CD8-positive, alpha-beta memory T cell (primary cell): ENCODE data around the gene ALDH9A1. TPM values are rescaled to one million over a fixed set of nuclear protein-coding genes. Genes with fewer than 3 reads are reported as not detected.
"Not testable (repeated sequence)": the region's sequence is repeated elsewhere in the genome, so short reads cannot be mapped to it uniquely, and the experiment has no call there.

Experiments used
- CTCF ChIA-PET: fragments of 350-600 bp; sonication (Branson Sonifier 250); formaldehyde crosslinking; loops from one replicate; lab custom pipeline; 2021; ENCODE audit warnings: antibody characterized with exemption; lab: Charles Lee
- POLR2A ChIA-PET: fragments of 350-600 bp; sonication (Branson Sonifier 250); formaldehyde crosslinking; loops from one replicate; lab custom pipeline; 2021; ENCODE audit warnings: antibody characterized with exemption; lab: Charles Lee
- DNase-seq, 5 donors: peaks; one replicate each; pipeline versions ENCODE4 v3.0.0 to v3.0.0-alpha.2; 2020 to 2022; ENCODE audit warnings: mixed read lengths in 1 of 5
- H3K27ac ChIP-seq: one replicate; pipeline ENCODE4 v1.7.0; 2013; ENCODE audit warnings: low read depth, mild to moderate bottlenecking, low read length, moderate library complexity
- H3K27me3 ChIP-seq: 2 replicates; pipeline ENCODE4 v1.7.0; 2013; ENCODE audit warnings: low read length, mild to moderate bottlenecking; ENCODE audit not compliant: insufficient read depth, poor library complexity, severe bottlenecking
- H3K36me3 ChIP-seq: 2 replicates; pipeline ENCODE4 v1.7.0; 2013; ENCODE audit warnings: mild to moderate bottlenecking, low read length, moderate library complexity; ENCODE audit not compliant: insufficient read depth
- H3K4me1 ChIP-seq: 2 replicates; pipeline ENCODE4 v1.7.0; 2013; ENCODE audit warnings: mild to moderate bottlenecking, low read length, moderate library complexity; ENCODE audit not compliant: insufficient read depth
- H3K4me3 ChIP-seq: 2 replicates; pipeline ENCODE4 v1.7.0; 2013; ENCODE audit warnings: mild to moderate bottlenecking, low read length
- H3K9me3 ChIP-seq: 2 replicates; pipeline ENCODE4 v1.7.0; 2013; ENCODE audit warnings: mild to moderate bottlenecking, low read length
- H3K27ac Mint-ChIP-seq, 8 donors: one replicate each; pipeline ENCODE4 v1.8.0; 2020 to 2021; ENCODE audit warnings: mixed read lengths in 8 of 8, mild to moderate bottlenecking in 6 of 8, inconsistent platforms in 3 of 8, moderate library complexity in 3 of 8
- H3K27me3 Mint-ChIP-seq, 2 donors: one replicate each; pipeline ENCODE4 v1.8.0; 2020 to 2021; ENCODE audit warnings: mixed read lengths in 2 of 2, mild to moderate bottlenecking in 1 of 2, moderate library complexity in 1 of 2
- H3K36me3 Mint-ChIP-seq, 3 donors: one replicate each; pipeline ENCODE4 v1.8.0; 2020 to 2021; ENCODE audit warnings: mixed read lengths in 3 of 3, inconsistent platforms in 1 of 3, mild to moderate bottlenecking in 1 of 3
- H3K4me1 Mint-ChIP-seq, 3 donors: one replicate each; pipeline ENCODE4 v1.8.0; 2020 to 2021; ENCODE audit warnings: mixed read lengths in 3 of 3, inconsistent platforms in 1 of 3, mild to moderate bottlenecking in 1 of 3
- H3K4me3 Mint-ChIP-seq, 7 donors: one replicate each; pipeline ENCODE4 v1.8.0; 2020 to 2021; ENCODE audit warnings: mixed read lengths in 7 of 7, mild to moderate bottlenecking in 6 of 7, moderate library complexity in 4 of 7, inconsistent platforms in 2 of 7
- H3K9me3 Mint-ChIP-seq, 5 donors: one replicate each; pipeline ENCODE4 v1.8.0; 2020 to 2022; ENCODE audit warnings: mixed read lengths in 5 of 5, mild to moderate bottlenecking in 3 of 5, moderate library complexity in 2 of 5, inconsistent platforms in 1 of 5
- polyA plus RNA-seq: library from polyadenylated mRNA; unstranded; fragments of 300-500 nt; fragmentation: Illumina TruSeq; gene quantifications from one replicate; pipeline ENCODE4 v1.2.3, GENCODE V29; 2021
- total RNA-seq, 2 experiments: library from RNA; stranded (reverse); gene quantifications; one replicate each; pipeline ENCODE4 v1.2.3, GENCODE V29; 2021

The ALDH9A1 gene
- total and polyA plus RNA-seq, 3 experiments from 2014 or later = 42.9 to 101 (median 44.4) TPM

DNA sequence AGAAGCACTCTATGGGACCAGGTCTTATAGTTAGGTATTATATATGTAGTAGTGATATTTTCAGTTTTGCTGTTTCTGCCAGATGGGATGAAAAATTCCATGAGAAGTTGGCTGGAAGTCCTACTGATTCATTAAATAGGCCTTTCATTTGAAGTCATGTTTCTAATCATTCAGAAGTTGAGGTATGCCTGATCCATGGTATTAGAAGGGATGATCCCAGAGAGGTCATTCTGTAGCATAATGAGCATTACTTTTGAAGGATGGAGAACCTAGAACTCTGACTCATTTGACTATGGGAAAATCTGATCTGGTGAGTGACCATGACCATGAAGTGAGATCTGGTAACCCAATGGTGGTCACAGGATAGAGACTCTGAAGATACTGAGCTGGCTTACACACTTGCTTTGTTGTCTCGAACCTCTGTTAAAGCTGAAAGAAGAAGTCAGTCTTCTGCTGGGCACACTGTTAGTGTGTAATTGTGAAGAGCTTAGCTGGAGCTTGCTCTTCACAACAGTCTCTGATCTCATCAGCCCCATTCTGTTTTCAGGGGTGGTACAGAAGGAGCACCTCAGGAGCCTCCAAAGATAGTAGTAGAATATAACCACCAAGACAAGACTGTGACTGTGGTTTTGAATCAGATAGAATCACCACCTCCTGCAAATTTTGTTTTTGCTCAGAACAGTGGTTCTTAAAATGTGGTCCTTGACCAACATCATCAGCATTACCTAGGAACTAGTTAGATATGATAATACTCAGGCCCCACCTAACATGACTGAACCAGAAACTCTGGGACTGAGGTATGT, 58.3 kb downstream of the ALDH9A1 start:
- no peak overlapping the region for H3K4me3 ChIP-seq
- ChIA-PET CTCF (no interaction called here), POLR2A (no interaction called here)
- no peaks in the 10 kb centered on the region for H3K27me3 ChIP-seq
- Mint-ChIP-seq H3K9me3 (no peaks in the 10 kb centered on the region), H3K27me3 (no peaks in the 10 kb centered on the region), H3K27ac (no peak overlapping the region), H3K4me1 (peaks cover 10 to 68% (median 30%) of the 10 kb centered on the region in 3 donors), H3K4me3 (no peak overlapping the region), H3K36me3 (peaks cover 0 to 41% (median 9%) of the 10 kb centered on the region in 3 donors)
- H3K9me3 ChIP-seq = no peaks in the 10 kb centered on the region
- H3K4me1 ChIP-seq = no peaks in the 10 kb centered on the region
- DNase-seq = no peak
- no peaks in the 10 kb centered on the region for H3K36me3 ChIP-seq
- no peak overlapping the region for H3K27ac ChIP-seq

DNA sequence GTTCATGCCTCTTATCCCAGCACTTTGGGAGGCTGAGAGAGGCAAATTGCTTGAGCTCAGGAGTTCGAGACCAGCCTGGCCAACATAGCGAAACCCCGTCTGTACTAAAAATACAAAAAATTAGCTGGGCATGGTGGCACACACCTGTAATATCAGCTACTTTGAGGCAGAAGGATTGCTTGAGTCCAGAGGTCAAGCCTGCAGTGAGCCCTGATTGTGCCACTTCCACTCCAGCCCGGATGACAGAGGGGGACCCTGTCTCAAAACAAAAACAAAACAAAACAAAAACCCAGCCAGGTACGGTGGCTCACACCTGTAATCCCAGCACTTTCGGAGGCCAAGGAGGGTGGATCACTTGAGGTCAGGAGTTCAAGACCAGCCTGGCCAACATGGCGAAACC, 60.2 kb downstream of the ALDH9A1 start:
- H3K4me3 Mint-ChIP-seq, CTCF ChIA-PET, DNase-seq, H3K36me3 ChIP-seq, H3K4me3 ChIP-seq, H3K27ac Mint-ChIP-seq, H3K9me3 Mint-ChIP-seq, H3K27me3 ChIP-seq, H3K4me1 ChIP-seq, H3K27me3 Mint-ChIP-seq, POLR2A ChIA-PET, H3K9me3 ChIP-seq, H3K27ac ChIP-seq: not testable (repeated sequence)
- Mint-ChIP-seq H3K4me1 (peaks cover 21 to 77% (median 38%) of the 10 kb centered on the region in 3 donors), H3K36me3 (peaks cover 0 to 40% (median 9%) of the 10 kb centered on the region in 3 donors)

DNA sequence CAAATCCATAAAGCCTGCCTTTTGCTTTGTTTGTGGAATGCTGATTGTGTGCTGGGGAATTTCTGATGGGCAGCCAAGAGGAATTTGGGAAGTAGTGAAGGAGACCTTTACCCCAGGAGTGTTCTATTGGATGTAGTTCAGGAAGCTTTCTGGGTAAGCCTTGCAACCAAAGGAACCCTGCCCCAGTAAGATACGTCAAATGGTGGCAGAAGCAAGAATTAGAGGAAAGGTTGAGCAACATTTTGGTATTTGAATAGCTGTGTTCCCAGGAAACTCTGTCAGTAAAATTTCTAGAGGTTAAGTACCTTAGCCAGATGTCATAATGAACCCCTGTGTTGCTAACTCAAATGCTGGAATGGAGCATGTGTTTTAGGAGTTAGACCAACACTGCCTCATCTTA, 60.9 kb downstream of the ALDH9A1 start:
- Mint-ChIP-seq H3K4me1 (peaks cover 21 to 74% (median 38%) of the 10 kb centered on the region in 3 donors), H3K4me3 (no peak overlapping the region), H3K9me3 (no peaks in the 10 kb centered on the region), H3K27ac (peak overlapping the region in 3 of 8 donors; percentile 14 to 54 (median 23)), H3K36me3 (peaks cover 0 to 40% (median 9%) of the 10 kb centered on the region in 3 donors), H3K27me3 (no peaks in the 10 kb centered on the region)
- Histone ChIP-seq H3K27me3 (no peaks in the 10 kb centered on the region), H3K9me3 (no peaks in the 10 kb centered on the region), H3K4me3 (no peak overlapping the region), H3K4me1 (peaks cover 5% of the 10 kb centered on the region), H3K27ac (no peak overlapping the region), H3K36me3 (no peaks in the 10 kb centered on the region)
- ChIA-PET CTCF (no interaction called here), POLR2A (no interaction called here)
- DNase-seq = no peak

DNA sequence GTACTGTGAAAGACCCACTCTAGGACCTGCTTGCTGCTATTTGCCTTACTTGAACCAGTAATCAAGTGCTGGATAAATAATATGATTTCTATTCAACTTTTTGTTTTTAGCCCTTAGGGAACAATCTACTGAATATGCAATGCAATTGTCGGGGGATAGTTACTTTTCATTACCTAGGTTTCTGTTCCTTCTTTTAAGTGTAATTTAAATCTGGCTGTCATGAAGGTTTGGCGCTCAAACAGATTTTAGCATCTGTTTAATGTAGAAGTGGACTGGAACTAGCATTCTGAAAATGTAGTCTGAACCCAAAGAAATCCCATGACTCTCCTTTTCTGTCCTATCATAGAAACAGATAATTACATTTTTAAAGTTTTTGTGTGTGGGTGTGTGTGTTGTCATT, 62.5 kb downstream of the ALDH9A1 start:
- Mint-ChIP-seq H3K27me3 (no peaks in the 10 kb centered on the region), H3K4me3 (no peak overlapping the region), H3K9me3 (no peaks in the 10 kb centered on the region), H3K36me3 (peaks cover 0 to 38% (median 9%) of the 10 kb centered on the region in 3 donors), H3K4me1 (peaks cover 19 to 60% (median 33%) of the 10 kb centered on the region in 3 donors), H3K27ac (no peak overlapping the region)
- CTCF ChIA-PET = no interaction called here
- Histone ChIP-seq H3K27me3 (no peaks in the 10 kb centered on the region), H3K27ac (no peak overlapping the region), H3K36me3 (no peaks in the 10 kb centered on the region), H3K4me3 (no peak overlapping the region), H3K4me1 (peaks cover 13% of the 10 kb centered on the region), H3K9me3 (no peaks in the 10 kb centered on the region)
- POLR2A ChIA-PET = no interaction called here
- DNase-seq = no peak

DNA sequence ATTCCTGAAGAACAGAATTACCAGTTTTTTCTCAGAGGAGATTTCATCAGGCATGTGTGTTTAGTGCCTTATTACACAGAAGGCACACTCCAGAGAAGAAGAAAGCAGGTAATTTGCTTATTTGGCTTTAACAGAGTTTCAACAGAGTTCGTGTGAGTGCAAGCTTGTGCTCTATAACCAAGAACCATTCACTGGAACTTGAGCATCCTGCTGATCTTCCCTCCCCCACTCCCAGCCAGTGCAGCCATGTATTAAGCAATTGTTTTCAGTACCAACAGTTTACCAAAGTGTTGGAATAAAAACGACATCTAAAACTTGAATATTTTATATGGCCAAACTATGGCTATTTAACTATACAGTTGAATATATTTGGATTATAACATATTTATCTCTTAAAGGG, 63.0 kb downstream of the ALDH9A1 start:
- Histone ChIP-seq H3K9me3 (no peaks in the 10 kb centered on the region), H3K27ac (no peak overlapping the region), H3K4me3 (no peak overlapping the region), H3K36me3 (no peaks in the 10 kb centered on the region), H3K4me1 (peaks cover 13% of the 10 kb centered on the region), H3K27me3 (no peaks in the 10 kb centered on the region)
- Mint-ChIP-seq H3K36me3 (peaks cover 0 to 35% (median 9%) of the 10 kb centered on the region in 3 donors), H3K4me3 (no peak overlapping the region), H3K27me3 (no peaks in the 10 kb centered on the region), H3K9me3 (no peaks in the 10 kb centered on the region), H3K4me1 (peaks cover 19 to 55% (median 29%) of the 10 kb centered on the region in 3 donors), H3K27ac (no peak overlapping the region)
- ChIA-PET POLR2A (no interaction called here), CTCF (no interaction called here)
- no peak for DNase-seq

DNA sequence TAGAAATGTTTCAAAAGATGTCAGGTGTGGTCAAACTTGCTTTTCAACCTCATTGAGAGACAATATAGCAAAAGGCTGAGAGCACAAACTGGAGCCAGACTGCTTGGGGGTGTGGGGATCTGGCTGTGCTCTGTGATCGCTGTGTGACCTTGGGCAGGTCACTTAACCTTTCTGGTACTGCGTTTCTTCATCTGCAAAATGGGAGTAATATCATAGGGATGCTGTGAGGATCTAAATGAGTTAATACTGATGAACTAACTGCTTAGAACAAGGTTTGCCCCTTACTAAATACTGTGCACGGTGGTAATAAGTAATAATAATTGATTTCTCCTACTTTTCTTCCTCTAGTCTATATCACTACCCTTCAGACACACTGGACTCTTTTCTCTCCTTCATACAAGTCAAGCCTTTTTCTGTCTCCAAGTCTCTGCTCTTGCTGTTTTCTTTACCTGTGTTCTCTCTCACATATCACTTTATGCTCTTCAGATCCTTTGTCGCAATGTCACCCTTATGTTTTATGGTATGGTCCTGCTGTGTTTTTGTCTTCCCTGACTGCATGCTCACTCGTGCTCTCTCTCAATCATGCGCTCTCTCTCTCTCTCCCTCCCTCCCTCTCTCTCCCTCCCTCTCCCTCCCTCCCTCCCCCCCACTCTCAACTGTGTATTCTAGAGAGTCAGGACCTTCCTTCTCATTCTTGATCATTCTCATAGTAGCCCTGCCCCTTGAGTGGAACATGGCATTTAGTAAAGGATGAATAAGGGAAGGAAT, 64.0 kb downstream of the ALDH9A1 start:
- Mint-ChIP-seq H3K4me3 (peak overlapping the region in 3 of 7 donors; percentile 29 to 65 (median 40)), H3K4me1 (peaks cover 14 to 51% (median 22%) of the 10 kb centered on the region in 3 donors), H3K27me3 (no peaks in the 10 kb centered on the region), H3K9me3 (no peaks in the 10 kb centered on the region), H3K27ac (peak overlapping the region in 2 of 8 donors; percentile 53 to 54), H3K36me3 (peaks cover 0 to 26% (median 9%) of the 10 kb centered on the region in 3 donors)
- no peak overlapping the region for H3K27ac ChIP-seq
- ChIA-PET CTCF (no interaction called here), POLR2A (no interaction called here)
- no peak for DNase-seq
- no peaks in the 10 kb centered on the region for H3K27me3 ChIP-seq
- H3K36me3 ChIP-seq = no peaks in the 10 kb centered on the region
- no peaks in the 10 kb centered on the region for H3K9me3 ChIP-seq
- H3K4me1 ChIP-seq = peaks cover 13% of the 10 kb centered on the region
- H3K4me3 ChIP-seq = no peak overlapping the region

DNA sequence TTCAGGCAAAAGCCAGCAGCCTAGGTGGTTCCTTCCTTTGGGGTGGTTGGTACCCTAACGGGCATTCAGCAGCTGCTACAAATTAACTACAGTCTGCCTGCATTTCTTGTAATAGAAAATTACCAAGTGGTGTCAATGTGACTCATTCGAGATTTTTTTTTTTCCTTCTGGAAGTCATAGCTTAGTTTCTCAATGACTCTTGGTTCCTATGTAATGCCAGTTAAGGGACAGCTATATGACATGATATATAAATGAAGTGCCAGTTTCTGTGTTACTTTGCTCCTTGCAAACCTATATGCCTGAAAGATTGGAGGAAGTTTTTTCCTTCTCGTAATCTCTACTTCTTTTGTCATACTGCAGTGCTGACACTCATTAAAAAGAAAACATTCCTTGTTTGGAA, 64.7 kb downstream of the ALDH9A1 start:
- H3K36me3 Mint-ChIP-seq = peaks cover 0 to 23% (median 9%) of the 10 kb centered on the region in 3 donors
- H3K27me3 ChIP-seq = no peaks in the 10 kb centered on the region
- no peak overlapping the region for H3K27ac ChIP-seq
- no peak overlapping the region for H3K4me3 ChIP-seq
- peaks cover 14 to 46% (median 22%) of the 10 kb centered on the region in 3 donors for H3K4me1 Mint-ChIP-seq
- H3K4me3 Mint-ChIP-seq = peak overlapping the region in 1 of 7 donors; percentile 65
- no peak for DNase-seq
- no peaks in the 10 kb centered on the region for H3K36me3 ChIP-seq
- ChIA-PET CTCF (no interaction called here), POLR2A (no interaction called here)
- no peaks in the 10 kb centered on the region for H3K9me3 ChIP-seq
- H3K27me3 Mint-ChIP-seq = no peaks in the 10 kb centered on the region
- H3K27ac Mint-ChIP-seq = peak overlapping the region in 2 of 8 donors; percentile 53 to 54
- no peaks in the 10 kb centered on the region for H3K9me3 Mint-ChIP-seq
- peaks cover 13% of the 10 kb centered on the region for H3K4me1 ChIP-seq

DNA sequence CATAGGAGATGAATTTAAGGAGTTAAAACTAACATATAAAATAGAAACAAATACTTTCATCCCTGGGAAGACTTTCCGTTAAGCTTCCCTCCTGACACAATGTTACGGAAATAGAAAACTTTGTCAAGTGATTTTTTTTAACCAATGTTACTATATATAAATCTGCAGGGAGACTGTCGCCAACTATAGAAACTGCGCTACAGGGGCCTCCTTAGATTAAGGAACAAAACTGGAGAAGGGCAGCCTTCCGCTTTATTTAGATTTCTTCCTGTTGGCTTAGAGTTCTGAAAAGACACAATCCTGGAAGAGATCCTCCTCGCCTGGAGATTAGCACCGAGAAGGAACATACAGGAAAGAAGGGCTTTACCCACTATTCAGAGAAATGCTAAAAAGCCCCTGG, 65.9 kb downstream of the ALDH9A1 start:
- Histone ChIP-seq H3K4me3 (peak overlapping the region; percentile 96), H3K9me3 (no peaks in the 10 kb centered on the region)
- POLR2A ChIA-PET = no interaction called here

More for the DNA sequence above, 65.9 kb downstream of the ALDH9A1 start:
- Histone ChIP-seq H3K4me1 (peaks cover 13% of the 10 kb centered on the region), H3K27ac (peak overlapping the region; percentile 92), H3K27me3 (no peaks in the 10 kb centered on the region), H3K36me3 (no peaks in the 10 kb centered on the region)
- CTCF ChIA-PET = interaction anchor here (2.0 kb wide), 1 partner anchor 239 kb away, joined by 7 read pairs; no protein-coding TSS in a partner anchor
- Mint-ChIP-seq H3K27me3 (peaks cover 0 to 1% of the 10 kb centered on the region in 2 donors), H3K27ac (peak overlapping the region in 2 of 8 donors; percentile 36 to 53), H3K36me3 (peaks cover 0 to 16% (median 7%) of the 10 kb centered on the region in 3 donors), H3K4me1 (peaks cover 14 to 40% (median 22%) of the 10 kb centered on the region in 3 donors), H3K9me3 (no peaks in the 10 kb centered on the region), H3K4me3 (peak overlapping the region in 2 of 7 donors; percentile 56 to 61)
- DNase-seq = no peak
